DND-41 (cell line): ENCODE results near the gene STX2.

ENCODE experiments used
- CTCF ChIP-seq: IDR thresholded peaks from 2 replicates; pipeline ENCODE4 v1.5.1; 2012; ENCODE audit warnings: borderline replicate concordance, low read length, moderate library complexity, mild to moderate bottlenecking; ENCODE audit not compliant: poor library complexity, severe bottlenecking; ENCODE audit errors: extremely low read depth
- EZH2 ChIP-seq: IDR thresholded peaks from 3 replicates; pipeline ENCODE4 v1.6.1; 2012; ENCODE audit warnings: borderline replicate concordance, low read depth, mild to moderate bottlenecking, moderate library complexity, low read length, inconsistent platforms; ENCODE audit not compliant: severe bottlenecking

- no peak for TF ChIP-seq CTCF
- no peak for TF ChIP-seq EZH2
Measured at GRCh38 chr12:130754234-130754901, 84.7 kb downstream of the STX2 start.
